Calu3 (cell line): Measurements from ENCODE around the gene PLEKHJ1. TPM values are rescaled to one million over a fixed set of nuclear protein-coding genes. Genes with fewer than 3 reads are reported as not detected.

Source experiments
- BruUV-seq: library from RNA; stranded (reverse); fragments of 400-500 nt; replicated peaks from 2 replicates; lab custom pipeline; 2021; lab: Mats Ljungman, UMichigan
- CTCF ChIA-PET: fragments of 300-600 bp; sonication (Branson Sonifier 250); formaldehyde crosslinking; loops from one replicate; lab custom pipeline; 2022; ENCODE audit warnings: antibody characterized with exemption; lab: Charles Lee
- DNase-seq: peaks from one replicate; pipeline ENCODE4 v3.0.0; 2022
- H3K27ac Mint-ChIP-seq: one replicate; pipeline ENCODE4 v1.8.0; 2022; ENCODE audit warnings: mixed read lengths; ENCODE audit not compliant: unreplicated experiment
- H3K27me3 Mint-ChIP-seq: one replicate; pipeline ENCODE4 v1.8.0; 2022; ENCODE audit warnings: mixed read lengths; ENCODE audit not compliant: unreplicated experiment
- H3K36me3 Mint-ChIP-seq: one replicate; pipeline ENCODE4 v1.8.0; 2022; ENCODE audit warnings: mild to moderate bottlenecking, moderate library complexity, mixed read lengths; ENCODE audit not compliant: insufficient read depth, unreplicated experiment
- H3K4me1 Mint-ChIP-seq: one replicate; pipeline ENCODE4 v1.8.0; 2022; ENCODE audit warnings: mild to moderate bottlenecking, low read depth, mixed read lengths; ENCODE audit not compliant: unreplicated experiment
- H3K4me3 Mint-ChIP-seq: one replicate; pipeline ENCODE4 v1.8.0; 2022; ENCODE audit warnings: mild to moderate bottlenecking, low read depth, moderate library complexity, mixed read lengths; ENCODE audit not compliant: unreplicated experiment
- H3K9me3 Mint-ChIP-seq: one replicate; pipeline ENCODE4 v1.8.0; 2022; ENCODE audit warnings: low read depth, mixed read lengths; ENCODE audit not compliant: unreplicated experiment
- CTCF ChIP-seq: fragments of 200-600 bp; IDR thresholded peaks from one replicate; pipeline ENCODE4 v1.8.0; 2022; ENCODE audit warnings: antibody characterized with exemption; ENCODE audit not compliant: unreplicated experiment
- intact Hi-C: fragments of 100-400 bp; cut with micrococcal nuclease; formaldehyde crosslinking; loops from one replicate; pipeline ENCODE4 v1.10.0; 2022; ENCODE audit not compliant: unreplicated experiment
- total RNA-seq: library from RNA; stranded (reverse); gene quantifications from 2 replicates; pipeline ENCODE4 v1.2.3, GENCODE V29; 2022

PLEKHJ1 gene
- total RNA-seq, 1 experiment from 2014 or later = 38.7 TPM

GRCh38 chr19:2253106-2254063 is 17.3 kb upstream of the PLEKHJ1 start:
- Mint-ChIP-seq H3K36me3 (peaks cover 22% of the 10 kb centered on the region), H3K27ac (no peak overlapping the region), H3K9me3 (no peaks in the 10 kb centered on the region), H3K4me1 (no peaks in the 10 kb centered on the region), H3K4me3 (peak overlapping the region; percentile 16), H3K27me3 (no peaks in the 10 kb centered on the region)
- DNase-seq = no peak
- TF ChIP-seq CTCF = no peak
- CTCF ChIA-PET = no interaction called here
- no TSS peak for BruUV-seq
- intact Hi-C loops = no loop called here

GRCh38 chr19:2252797-2253105 is 16.6 kb upstream of the PLEKHJ1 start:
- H3K4me3 Mint-ChIP-seq = peak overlapping the region; percentile 16
- no peak for TF ChIP-seq CTCF
- H3K9me3 Mint-ChIP-seq = no peaks in the 10 kb centered on the region
- intact Hi-C loops = no loop called here
- CTCF ChIA-PET = no interaction called here
- no peak for DNase-seq
- no peaks in the 10 kb centered on the region for H3K27me3 Mint-ChIP-seq
- H3K27ac Mint-ChIP-seq = no peak overlapping the region
- H3K4me1 Mint-ChIP-seq = no peaks in the 10 kb centered on the region
- no TSS peak for BruUV-seq
- peaks cover 22% of the 10 kb centered on the region for H3K36me3 Mint-ChIP-seq

- peak overlapping the region; percentile 16 for H3K4me3 Mint-ChIP-seq
- DNase-seq = no peak
- H3K27me3 Mint-ChIP-seq = no peaks in the 10 kb centered on the region
- CTCF ChIA-PET = no interaction called here
- peaks cover 22% of the 10 kb centered on the region for H3K36me3 Mint-ChIP-seq
- BruUV-seq = no TSS peak
- TF ChIP-seq CTCF = no peak
- intact Hi-C loops = no loop called here
- no peaks in the 10 kb centered on the region for H3K9me3 Mint-ChIP-seq
- no peaks in the 10 kb centered on the region for H3K4me1 Mint-ChIP-seq
- H3K27ac Mint-ChIP-seq = no peak overlapping the region
Observed at GRCh38 chr19:2252055-2252796, 16.1 kb upstream of the PLEKHJ1 start.

- Mint-ChIP-seq H3K9me3 (no peaks in the 10 kb centered on the region), H3K27ac (no peak overlapping the region), H3K4me1 (no peaks in the 10 kb centered on the region), H3K36me3 (peaks cover 22% of the 10 kb centered on the region), H3K4me3 (no peak overlapping the region), H3K27me3 (no peaks in the 10 kb centered on the region)
- BruUV-seq = no TSS peak
- TF ChIP-seq CTCF = no peak
- CTCF ChIA-PET = no interaction called here
- intact Hi-C loops = no loop called here
- DNase-seq = no peak
Observed at GRCh38 chr19:2251106-2252054, 15.3 kb upstream of the PLEKHJ1 start.
